Measurements from ENCODE around the gene SLCO4A1.

SLCO4A1 gene

GRCh38 chr20:62659488-62660239 lies 17.4 kb downstream of the SLCO4A1 start:
- ATAC-seq = no peak
- TF ChIP-seq RARB (CRISPR knock-in tag; IDR thresholded peaks at IDR 0.05) (no peak), ARNTL (CRISPR knock-in tag; IDR thresholded peaks at IDR 0.05; ENCODE audit: borderline replicate concordance, low read depth) (no peak), ZC3H10 (CRISPR knock-in tag; IDR thresholded peaks at IDR 0.05) (no peak), ZNF565 (CRISPR knock-in tag; conservative IDR thresholded peaks at IDR 0.05; ENCODE audit: low read depth) (no peak), CREB5 (CRISPR knock-in tag; IDR thresholded peaks at IDR 0.05; ENCODE audit: low read depth) (no peak), ZNF70 (CRISPR knock-in tag; IDR thresholded peaks at IDR 0.05) (no peak), ZNF8 (CRISPR knock-in tag; IDR thresholded peaks at IDR 0.05) (no peak), TOX (CRISPR knock-in tag; IDR thresholded peaks at IDR 0.05; ENCODE audit: borderline replicate concordance) (no peak), POU6F1 (CRISPR knock-in tag; IDR thresholded peaks at IDR 0.05; ENCODE audit: borderline replicate concordance, low read depth) (no peak)

- ATAC-seq = no peak
- TF ChIP-seq PATZ1 (CRISPR knock-in tag; IDR thresholded peaks at IDR 0.05; ENCODE audit: borderline replicate concordance) = no peak
- no peak for TF ChIP-seq ZFP30 (CRISPR knock-in tag; IDR thresholded peaks at IDR 0.05)
- TF ChIP-seq ESRRG (CRISPR knock-in tag; IDR thresholded peaks at IDR 0.05) = no peak
- no peak for TF ChIP-seq TCF4 (CRISPR knock-in tag; IDR thresholded peaks at IDR 0.05; ENCODE audit: borderline replicate concordance)
These were observed 17.9 kb downstream of the SLCO4A1 start for GRCh38 chr20:62660240-62660615.

- ATAC-seq = no peak
- no peak for TF ChIP-seq ZC3H10 (CRISPR knock-in tag; IDR thresholded peaks at IDR 0.05)
These were observed 18.5 kb downstream of the SLCO4A1 start for GRCh38 chr20:62660768-62661167.

- TF ChIP-seq ESRRG (CRISPR knock-in tag; IDR thresholded peaks at IDR 0.05) (no peak), SNAI2 (CRISPR knock-in tag; IDR thresholded peaks at IDR 0.05) (no peak), ZFP3 (CRISPR knock-in tag; IDR thresholded peaks at IDR 0.05) (no peak), BACH2 (CRISPR knock-in tag; IDR thresholded peaks at IDR 0.05; ENCODE audit: borderline replicate concordance) (no peak), CSRNP3 (CRISPR knock-in tag; IDR thresholded peaks at IDR 0.05) (no peak), POU6F1 (CRISPR knock-in tag; IDR thresholded peaks at IDR 0.05; ENCODE audit: borderline replicate concordance, low read depth) (no peak), PATZ1 (CRISPR knock-in tag; IDR thresholded peaks at IDR 0.05; ENCODE audit: borderline replicate concordance) (no peak), ZC3H10 (CRISPR knock-in tag; IDR thresholded peaks at IDR 0.05) (no peak), CSDC2 (CRISPR knock-in tag; IDR thresholded peaks at IDR 0.05) (no peak), ZNF8 (CRISPR knock-in tag; IDR thresholded peaks at IDR 0.05) (no peak), RARB (CRISPR knock-in tag; IDR thresholded peaks at IDR 0.05) (no peak), TSHZ2 (CRISPR knock-in tag; IDR thresholded peaks at IDR 0.05) (no peak), CREB5 (CRISPR knock-in tag; IDR thresholded peaks at IDR 0.05; ENCODE audit: low read depth) (no peak), TCF4 (CRISPR knock-in tag; IDR thresholded peaks at IDR 0.05; ENCODE audit: borderline replicate concordance) (no peak), TOX (CRISPR knock-in tag; IDR thresholded peaks at IDR 0.05; ENCODE audit: borderline replicate concordance) (no peak)
- no peak for ATAC-seq
These were observed 19.3 kb downstream of the SLCO4A1 start for GRCh38 chr20:62661647-62662046.
